ENCODE data around the gene TEFM.

DNA sequence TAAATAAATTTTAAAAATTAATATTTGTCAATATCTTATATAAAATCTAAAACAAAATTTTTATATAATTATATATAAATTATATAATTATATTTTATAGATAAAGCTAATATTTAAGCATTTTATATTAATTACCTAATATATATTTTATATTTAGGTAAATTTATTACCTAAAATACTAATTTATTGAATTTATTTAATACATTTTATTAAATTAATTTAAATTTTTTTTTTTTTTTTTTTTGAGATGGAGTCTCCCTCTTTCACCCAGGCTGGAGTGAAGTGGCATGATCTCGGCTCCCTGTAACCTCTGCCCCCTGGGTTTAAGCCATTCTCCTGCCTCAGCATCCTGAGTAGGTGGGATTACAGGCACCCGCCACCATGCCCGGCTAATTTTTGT lies 51.9 kb downstream of the TEFM start:
- no peak for TF ChIP-seq EP300 (IDR thresholded peaks at IDR 0.05)
- TF ChIP-seq, protein P1, sequence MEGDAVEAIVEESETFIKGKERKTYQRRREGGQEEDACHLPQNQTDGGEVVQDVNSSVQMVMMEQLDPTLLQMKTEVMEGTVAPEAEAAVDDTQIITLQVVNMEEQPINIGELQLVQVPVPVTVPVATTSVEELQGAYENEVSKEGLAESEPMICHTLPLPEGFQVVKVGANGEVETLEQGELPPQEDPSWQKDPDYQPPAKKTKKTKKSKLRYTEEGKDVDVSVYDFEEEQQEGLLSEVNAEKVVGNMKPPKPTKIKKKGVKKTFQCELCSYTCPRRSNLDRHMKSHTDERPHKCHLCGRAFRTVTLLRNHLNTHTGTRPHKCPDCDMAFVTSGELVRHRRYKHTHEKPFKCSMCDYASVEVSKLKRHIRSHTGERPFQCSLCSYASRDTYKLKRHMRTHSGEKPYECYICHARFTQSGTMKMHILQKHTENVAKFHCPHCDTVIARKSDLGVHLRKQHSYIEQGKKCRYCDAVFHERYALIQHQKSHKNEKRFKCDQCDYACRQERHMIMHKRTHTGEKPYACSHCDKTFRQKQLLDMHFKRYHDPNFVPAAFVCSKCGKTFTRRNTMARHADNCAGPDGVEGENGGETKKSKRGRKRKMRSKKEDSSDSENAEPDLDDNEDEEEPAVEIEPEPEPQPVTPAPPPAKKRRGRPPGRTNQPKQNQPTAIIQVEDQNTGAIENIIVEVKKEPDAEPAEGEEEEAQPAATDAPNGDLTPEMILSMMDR (IDR thresholded peaks at IDR 0.05) = no peak
- TF ChIP-seq POLR2AphosphoS5 (IDR thresholded peaks at IDR 0.05) = no peak
- TF ChIP-seq POLR2A (IDR thresholded peaks at IDR 0.05) = no peak

All from sigmoid colon (tissue), 4 donors.